Activated naive CD8-positive, alpha-beta T cell treated with anti-CD3 and anti-CD28 coated beads, Interleukin-2, amount 50 U/mL, for 24 hours (primary cell): Measurements from ENCODE around the gene CNOT4.
"Not testable (repeated sequence)": the region's sequence is repeated elsewhere in the genome, so short reads cannot be mapped to it uniquely, and the experiment has no call there.

ENCODE experiments used
- ATAC-seq: fragments of 150-1000 bp; cut with Tn5 transposase; one replicate; pipeline ENCODE4 v1.10.0; 2021
- DNase-seq: peaks from one replicate; pipeline ENCODE4 v3.0.0; 2021
- H3K27ac Mint-ChIP-seq: one replicate; pipeline ENCODE4 v1.8.0; 2021; ENCODE audit warnings: mild to moderate bottlenecking, mixed read lengths
- H3K27me3 Mint-ChIP-seq: one replicate; pipeline ENCODE4 v1.8.0; 2021; ENCODE audit warnings: mixed read lengths
- H3K36me3 Mint-ChIP-seq: one replicate; pipeline ENCODE4 v1.8.0; 2021; ENCODE audit warnings: low read depth, mixed read lengths
- H3K4me1 Mint-ChIP-seq: one replicate; pipeline ENCODE4 v1.8.0; 2021; ENCODE audit warnings: mixed read lengths
- H3K4me3 Mint-ChIP-seq: one replicate; pipeline ENCODE4 v1.8.0; 2021; ENCODE audit warnings: mild to moderate bottlenecking, moderate library complexity, mixed read lengths
- H3K9me3 Mint-ChIP-seq: one replicate; pipeline ENCODE4 v1.8.0; 2021; ENCODE audit warnings: mixed read lengths

The CNOT4 gene

GRCh38 chr7:135334830-135335543, 174.9 kb downstream of the CNOT4 start:
- no peak for DNase-seq
- Mint-ChIP-seq H3K9me3 (peaks cover 14% of the 10 kb centered on the region), H3K27me3 (no peaks in the 10 kb centered on the region), H3K27ac (no peak overlapping the region), H3K36me3 (no peaks in the 10 kb centered on the region), H3K4me1 (peaks cover 3% of the 10 kb centered on the region), H3K4me3 (no peak overlapping the region)
- ATAC-seq: no peak

GRCh38 chr7:135333946-135334345, 176.0 kb downstream of the CNOT4 start:
- Mint-ChIP-seq H3K4me1 (peaks cover 3% of the 10 kb centered on the region), H3K9me3 (peaks cover 14% of the 10 kb centered on the region), H3K36me3 (no peaks in the 10 kb centered on the region), H3K27ac (no peak overlapping the region), H3K27me3 (no peaks in the 10 kb centered on the region), H3K4me3 (no peak overlapping the region)
- DNase-seq: no peak
- no peak for ATAC-seq

- peaks cover 3% of the 10 kb centered on the region for H3K4me1 Mint-ChIP-seq
- H3K27ac Mint-ChIP-seq: no peak overlapping the region
- DNase-seq: peak; percentile 6
- peaks cover 14% of the 10 kb centered on the region for H3K9me3 Mint-ChIP-seq
- ATAC-seq: peak; percentile 67
- H3K27me3 Mint-ChIP-seq: no peaks in the 10 kb centered on the region
- no peak overlapping the region for H3K4me3 Mint-ChIP-seq
- no peaks in the 10 kb centered on the region for H3K36me3 Mint-ChIP-seq
Measured at GRCh38 chr7:135333200-135333599, 176.7 kb downstream of the CNOT4 start.

- H3K27me3 Mint-ChIP-seq: no peaks in the 10 kb centered on the region
- ATAC-seq (no peak), DNase-seq (no peak)
- H3K4me3 Mint-ChIP-seq: no peak overlapping the region
- peaks cover 3% of the 10 kb centered on the region for H3K4me1 Mint-ChIP-seq
- no peaks in the 10 kb centered on the region for H3K36me3 Mint-ChIP-seq
- H3K9me3 Mint-ChIP-seq: peaks cover 14% of the 10 kb centered on the region
- H3K27ac Mint-ChIP-seq: no peak overlapping the region
Measured at GRCh38 chr7:135330088-135330487, 179.8 kb downstream of the CNOT4 start.

GRCh38 chr7:135328526-135328925, 181.4 kb downstream of the CNOT4 start:
- H3K27me3 Mint-ChIP-seq: no peaks in the 10 kb centered on the region
- H3K36me3 Mint-ChIP-seq: no peaks in the 10 kb centered on the region
- H3K4me3 Mint-ChIP-seq: no peak overlapping the region
- H3K27ac Mint-ChIP-seq: no peak overlapping the region
- peaks cover 14% of the 10 kb centered on the region for H3K9me3 Mint-ChIP-seq
- DNase-seq (no peak), ATAC-seq (no peak)
- H3K4me1 Mint-ChIP-seq: peaks cover 3% of the 10 kb centered on the region

GRCh38 chr7:135328053-135328452, 181.8 kb downstream of the CNOT4 start:
- DNase-seq (no peak), ATAC-seq (no peak)
- H3K9me3 Mint-ChIP-seq: peaks cover 11% of the 10 kb centered on the region
- no peak overlapping the region for H3K27ac Mint-ChIP-seq
- H3K4me3 Mint-ChIP-seq: no peak overlapping the region
- no peaks in the 10 kb centered on the region for H3K4me1 Mint-ChIP-seq
- H3K36me3 Mint-ChIP-seq: no peaks in the 10 kb centered on the region
- H3K27me3 Mint-ChIP-seq: no peaks in the 10 kb centered on the region

- Mint-ChIP-seq H3K27ac (no peak overlapping the region), H3K4me3 (no peak overlapping the region), H3K4me1 (no peaks in the 10 kb centered on the region), H3K9me3 (peaks cover 7% of the 10 kb centered on the region), H3K27me3 (no peaks in the 10 kb centered on the region), H3K36me3 (no peaks in the 10 kb centered on the region)
- ATAC-seq (no peak), DNase-seq (no peak)
Measured at GRCh38 chr7:135327458-135327857, 182.4 kb downstream of the CNOT4 start.

GRCh38 chr7:135326636-135327280, 183.1 kb downstream of the CNOT4 start:
- H3K4me3 Mint-ChIP-seq: no peak overlapping the region
- DNase-seq: no peak
- peaks cover 7% of the 10 kb centered on the region for H3K9me3 Mint-ChIP-seq
- no peaks in the 10 kb centered on the region for H3K27me3 Mint-ChIP-seq
- H3K4me1 Mint-ChIP-seq: no peaks in the 10 kb centered on the region
- H3K36me3 Mint-ChIP-seq: no peaks in the 10 kb centered on the region
- H3K27ac Mint-ChIP-seq: no peak overlapping the region
- ATAC-seq: no peak

- no peaks in the 10 kb centered on the region for H3K9me3 Mint-ChIP-seq
- no peak for DNase-seq
- no peak overlapping the region for H3K27ac Mint-ChIP-seq
- no peaks in the 10 kb centered on the region for H3K4me1 Mint-ChIP-seq
- no peaks in the 10 kb centered on the region for H3K36me3 Mint-ChIP-seq
- no peak for ATAC-seq
- H3K4me3 Mint-ChIP-seq: no peak overlapping the region
- H3K27me3 Mint-ChIP-seq: no peaks in the 10 kb centered on the region
Measured at GRCh38 chr7:135322571-135323340, 187.1 kb downstream of the CNOT4 start.

- Mint-ChIP-seq H3K27ac (no peak overlapping the region), H3K4me3 (no peak overlapping the region), H3K36me3 (no peaks in the 10 kb centered on the region), H3K27me3 (no peaks in the 10 kb centered on the region), H3K4me1 (no peaks in the 10 kb centered on the region), H3K9me3 (no peaks in the 10 kb centered on the region)
- ATAC-seq: no peak
- no peak for DNase-seq
Measured at GRCh38 chr7:135321556-135321955, 188.3 kb downstream of the CNOT4 start.

DNA sequence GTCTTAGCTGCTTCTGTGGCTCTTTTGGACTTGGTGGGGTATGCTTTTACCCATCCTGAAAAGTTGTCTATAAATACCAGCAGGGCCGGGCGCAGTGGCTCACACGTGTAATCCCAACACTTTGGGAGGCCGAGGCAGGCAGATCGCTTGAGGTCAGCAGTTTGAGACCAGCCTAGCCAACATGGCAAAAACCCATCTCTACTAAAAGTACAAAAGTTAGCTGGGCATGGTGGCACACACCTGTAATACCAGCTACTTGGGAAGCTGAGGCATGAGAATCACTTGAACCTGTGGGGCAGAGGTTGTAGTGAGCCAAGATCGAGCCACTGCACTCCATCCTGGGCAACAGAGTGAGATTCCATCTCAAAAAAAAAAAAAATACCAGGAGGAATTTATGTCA, 188.9 kb downstream of the CNOT4 start:
- DNase-seq, H3K4me1 Mint-ChIP-seq, H3K36me3 Mint-ChIP-seq, H3K9me3 Mint-ChIP-seq, H3K27ac Mint-ChIP-seq, H3K27me3 Mint-ChIP-seq, ATAC-seq, H3K4me3 Mint-ChIP-seq: not testable (repeated sequence)

DNA sequence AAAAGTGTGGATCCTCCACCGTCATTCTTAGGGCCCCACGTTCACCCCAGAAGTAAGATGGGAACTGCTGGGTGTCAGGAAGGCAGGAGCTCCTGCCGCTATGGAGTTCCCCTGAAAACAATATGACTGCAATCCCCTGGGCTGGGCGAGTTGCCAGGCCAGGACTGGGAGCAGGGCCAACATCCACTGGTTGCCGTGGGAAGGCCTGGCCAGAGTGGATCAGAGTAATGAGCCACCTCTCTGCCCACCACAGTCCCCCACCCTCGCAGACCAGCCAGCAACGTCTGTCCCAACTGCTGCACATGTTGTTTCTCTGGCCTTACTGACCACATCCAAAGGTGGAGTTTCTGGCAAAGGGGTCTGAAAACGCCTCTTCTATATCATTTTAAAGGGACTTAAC, 189.6 kb downstream of the CNOT4 start:
- ATAC-seq (no peak), DNase-seq (no peak)
- Mint-ChIP-seq H3K36me3 (no peaks in the 10 kb centered on the region), H3K27me3 (no peaks in the 10 kb centered on the region), H3K27ac (no peak overlapping the region), H3K9me3 (no peaks in the 10 kb centered on the region), H3K4me1 (no peaks in the 10 kb centered on the region), H3K4me3 (no peak overlapping the region)

- H3K27me3 Mint-ChIP-seq: no peaks in the 10 kb centered on the region
- no peaks in the 10 kb centered on the region for H3K36me3 Mint-ChIP-seq
- no peaks in the 10 kb centered on the region for H3K9me3 Mint-ChIP-seq
- no peaks in the 10 kb centered on the region for H3K4me1 Mint-ChIP-seq
- no peak overlapping the region for H3K27ac Mint-ChIP-seq
- ATAC-seq: no peak
- DNase-seq: no peak
- no peak overlapping the region for H3K4me3 Mint-ChIP-seq
Measured at GRCh38 chr7:135317676-135318325, 192.1 kb downstream of the CNOT4 start.

GRCh38 chr7:135316648-135317313, 193.1 kb downstream of the CNOT4 start:
- Mint-ChIP-seq H3K36me3 (no peaks in the 10 kb centered on the region), H3K4me3 (no peak overlapping the region), H3K27ac (no peak overlapping the region), H3K9me3 (no peaks in the 10 kb centered on the region), H3K4me1 (no peaks in the 10 kb centered on the region), H3K27me3 (no peaks in the 10 kb centered on the region)
- ATAC-seq (no peak), DNase-seq (no peak)
